IMR-90 (cell line): ENCODE results near the gene MINAR1. TPM values are rescaled to one million over a fixed set of nuclear protein-coding genes. Genes with fewer than 3 reads are reported as not detected.

ENCODE experiments used
- ATAC-seq: fragments of 200-7000 bp; cut with Tn5 transposase; 2 replicates; pipeline ENCODE4 v1.9.1; 2020; ENCODE audit warnings: low read depth, mild to moderate bottlenecking, moderate library complexity
- BruUV-seq: library from RNA; stranded (reverse); fragments of 400-500 nt; replicated peaks from 2 replicates; lab custom pipeline; 2021; lab: Mats Ljungman, UMichigan
- CTCF ChIA-PET: fragments of 300-600 bp; formaldehyde crosslinking; extraction: SDS; loops from one replicate; lab custom pipeline; 2021; ENCODE audit warnings: antibody characterized with exemption; lab: Yijun Ruan, JAX
- POLR2A ChIA-PET: fragments of 300-600 bp; sonication (Branson Sonifier 250); formaldehyde crosslinking; loops from one replicate; lab custom pipeline; 2022; ENCODE audit warnings: antibody characterized with exemption; ENCODE audit not compliant: unreplicated experiment; lab: Charles Lee
- DNase-seq: peaks from one replicate; pipeline ENCODE4 v3.0.0; 2013
- H2AFZ ChIP-seq: replicated peaks from 2 replicates; pipeline ENCODE3; 2013; ENCODE audit warnings: low read length, mild to moderate bottlenecking; ENCODE audit not compliant: poor library complexity
- H2AK5ac ChIP-seq: 2 replicates; pipeline ENCODE4 v1.6.1; 2013; ENCODE audit warnings: low read depth, low read length, inconsistent platforms
- H2AK9ac ChIP-seq: replicated peaks from 2 replicates; pipeline ENCODE3; 2013; ENCODE audit warnings: mild to moderate bottlenecking, low read depth, low read length, moderate library complexity; ENCODE audit not compliant: poor library complexity
- H2BK120ac ChIP-seq: 2 replicates; pipeline ENCODE4 v1.6.1; 2013; ENCODE audit warnings: low read depth, low read length, inconsistent platforms
- H2BK15ac ChIP-seq: 3 replicates; pipeline ENCODE4 v1.6.1; 2013; ENCODE audit warnings: low read depth, low read length, inconsistent platforms
- H2BK20ac ChIP-seq: 2 replicates; pipeline ENCODE4 v1.6.1; 2013; ENCODE audit warnings: low read depth, mild to moderate bottlenecking, inconsistent platforms, low read length, moderate library complexity
- H2BK5ac ChIP-seq: 2 replicates; pipeline ENCODE4 v1.6.1; 2013; ENCODE audit warnings: mild to moderate bottlenecking, low read depth, low read length, inconsistent platforms; ENCODE audit not compliant: poor library complexity, severe bottlenecking
- H3K14ac ChIP-seq: replicated peaks from 2 replicates; pipeline ENCODE4 v1.6.1; 2013; ENCODE audit warnings: low read depth, low read length, inconsistent platforms
- H3K18ac ChIP-seq: 2 replicates; pipeline ENCODE4 v1.6.1; 2013; ENCODE audit warnings: low read depth, low read length, control low read depth
- H3K23ac ChIP-seq: 2 replicates; pipeline ENCODE4 v1.6.1; 2013; ENCODE audit warnings: low read depth, low read length, inconsistent platforms
- H3K27ac ChIP-seq: 2 replicates; pipeline ENCODE4 v1.5.1; 2013; ENCODE audit warnings: mild to moderate bottlenecking, control low read depth, low read length; ENCODE audit not compliant: insufficient read depth
- H3K27me3 ChIP-seq: 2 replicates; pipeline ENCODE4 v1.6.1; 2013; ENCODE audit warnings: low read length; ENCODE audit not compliant: control insufficient read depth, insufficient read depth
- H3K36me3 ChIP-seq: 2 replicates; pipeline ENCODE4 v1.6.1; 2013; ENCODE audit warnings: low read length, mixed read lengths; ENCODE audit not compliant: control insufficient read depth, insufficient read depth
- H3K4ac ChIP-seq: 2 replicates; pipeline ENCODE4 v1.6.1; 2013; ENCODE audit warnings: low read depth, low read length, inconsistent platforms
- H3K4me1 ChIP-seq: 2 replicates; pipeline ENCODE4 v1.6.1; 2013; ENCODE audit warnings: low read length, mixed read lengths; ENCODE audit not compliant: control insufficient read depth, insufficient read depth
- H3K4me2 ChIP-seq: 2 replicates; pipeline ENCODE4 v1.6.1; 2013; ENCODE audit warnings: low read depth, mild to moderate bottlenecking, control low read depth, low read length, moderate library complexity
- H3K4me3 ChIP-seq: 2 replicates; pipeline ENCODE4 v1.5.1; 2013; ENCODE audit warnings: low read depth, mild to moderate bottlenecking, control low read depth, low read length, moderate library complexity; ENCODE audit not compliant: insufficient read depth
- H3K56ac ChIP-seq: 2 replicates; pipeline ENCODE4 v1.6.1; 2013; ENCODE audit warnings: low read length, inconsistent platforms; ENCODE audit not compliant: insufficient read depth; ENCODE audit errors: extremely low read depth
- H3K79me1 ChIP-seq, 2 experiments: 2 replicates each; pipeline ENCODE4 v1.6.1; 2013; ENCODE audit warnings: low read length in 2 of 2, inconsistent platforms in 1 of 2, low read depth in 1 of 2
- H3K9ac ChIP-seq: 2 replicates; pipeline ENCODE4 v1.6.1; 2013; ENCODE audit warnings: low read depth, low read length, control low read depth
- H3K9me1 ChIP-seq: 2 replicates; pipeline ENCODE4 v1.6.1; 2013; ENCODE audit warnings: low read length, inconsistent platforms; ENCODE audit not compliant: insufficient read depth
- H3K9me3 ChIP-seq: 2 replicates; pipeline ENCODE4 v1.6.1; 2013; ENCODE audit warnings: low read length; ENCODE audit not compliant: control insufficient read depth, insufficient read depth
- H4K20me1 ChIP-seq: 2 replicates; pipeline ENCODE4 v1.6.1; 2013; ENCODE audit warnings: low read length, inconsistent platforms; ENCODE audit not compliant: insufficient read depth
- H4K5ac ChIP-seq: 2 replicates; pipeline ENCODE4 v1.6.1; 2013; ENCODE audit warnings: mild to moderate bottlenecking, low read depth, low read length, control low read depth
- H4K8ac ChIP-seq, 2 experiments: 2 replicates each; pipeline ENCODE4 v1.6.1; 2013; ENCODE audit warnings: low read depth in 2 of 2, low read length in 2 of 2, control low read depth in 1 of 2, inconsistent platforms in 1 of 2
- H4K91ac ChIP-seq: 2 replicates; pipeline ENCODE4 v1.6.1; 2013; ENCODE audit warnings: low read depth, low read length, inconsistent platforms; ENCODE audit not compliant: insufficient read depth
- BHLHE40 ChIP-seq: fragments of 150-350 bp; IDR thresholded peaks from 2 replicates; pipeline ENCODE4 v1.6.1; 2016; ENCODE audit warnings: mild to moderate bottlenecking, low read depth, low read length
- CHD1 ChIP-seq: IDR thresholded peaks from 2 replicates; pipeline ENCODE4 v1.6.1; 2012; ENCODE audit warnings: low read depth, low read length, improper control_type of control experiment
- ELK1 ChIP-seq: fragments of 150-350 bp; IDR thresholded peaks from 2 replicates; pipeline ENCODE4 v1.6.1; 2016; ENCODE audit warnings: low read depth, mild to moderate bottlenecking, low read length, moderate library complexity, borderline replicate concordance
- MAZ ChIP-seq: IDR thresholded peaks from 2 replicates; pipeline ENCODE4 v1.6.1; 2012; ENCODE audit warnings: low read depth, mild to moderate bottlenecking, low read length, improper control_type of control experiment, moderate library complexity, borderline replicate concordance
- MXI1 ChIP-seq: IDR thresholded peaks from 2 replicates; pipeline ENCODE4 v1.6.1; 2012; ENCODE audit warnings: low read depth, mild to moderate bottlenecking, low read length, moderate library complexity, borderline replicate concordance
- RAD21 ChIP-seq: IDR thresholded peaks from 2 replicates; pipeline ENCODE4 v1.6.1; 2012; ENCODE audit warnings: low read length, improper control_type of control experiment
- RCOR1 ChIP-seq: IDR thresholded peaks from 2 replicates; pipeline ENCODE4 v1.6.1; 2012; ENCODE audit warnings: mild to moderate bottlenecking, low read length, improper control_type of control experiment; ENCODE audit not compliant: insufficient replicate concordance
- RFX5 ChIP-seq: IDR thresholded peaks from 2 replicates; pipeline ENCODE4 v1.8.0; 2012; ENCODE audit warnings: low read depth, mild to moderate bottlenecking, low read length, moderate library complexity
- WGBS, 2 experiments: methylation state at CpG; one replicate each; pipeline versions ENCODE4 v1.1.5 to v1.1.7; 2013; ENCODE audit warnings: missing lambda C conversion rate in 2 of 2; ENCODE audit not compliant: insufficient read length in 1 of 2; ENCODE audit errors: extremely low coverage in 2 of 2; 5-methylcytosine and 5-hydroxymethylcytosine counted together
- dilution Hi-C: fragments of 300-500 bp; cut with HindIII; formaldehyde crosslinking; loops from one replicate; pipeline ENCODE4 v1.14.3; 2018; ENCODE audit warnings: low sequenced_read_pairs; ENCODE audit not compliant: unreplicated experiment
- in situ Hi-C: fragments of 300-500 bp; cut with MboI; formaldehyde crosslinking; loops from 3 replicates; pipeline ENCODE4 v1.14.3; 2019; ENCODE audit warnings: low sequenced_read_pairs, inconsistent platforms, mixed read lengths
- intact Hi-C: fragments of 100-400 bp; cut with micrococcal nuclease; formaldehyde crosslinking; loops from 2 replicates; pipeline ENCODE4 v1.10.0; 2022
- polyA plus RNA-seq, 3 experiments: library from polyadenylated mRNA; depleted of rRNA; stranded (reverse); fragments of >200 nt; gene quantifications; 2 replicates each; pipeline ENCODE4 v1.2.3, GENCODE V29; 2012; ENCODE audit warnings: low replicate concordance in 1 of 3
- total RNA-seq: library from RNA; depleted of rRNA; stranded (reverse); fragments of >200 nt; gene quantifications from 2 replicates; pipeline ENCODE4 v1.2.3, GENCODE V29; 2012

MINAR1 gene
- total and polyA plus RNA-seq, 2 of the 4 experiments (the other 2 are of a cell fraction), result 0.65 to 1.6 TPM

- H4K91ac ChIP-seq, result no peak overlapping the region
- H3K4me1 ChIP-seq, result no peaks in the 10 kb centered on the region
- H3K4me3 ChIP-seq, result no peak overlapping the region
- ATAC-seq, result no peak
- in situ Hi-C loops (no loop called here), dilution Hi-C loops (no loop called here), intact Hi-C loops (no loop called here)
- H4K5ac ChIP-seq, result no peak overlapping the region
- TF ChIP-seq RAD21 (no peak), MAZ (no peak), RFX5 (no peak), ELK1 (no peak), BHLHE40 (no peak), MXI1 (no peak), RCOR1 (no peak), CHD1 (no peak)
- WGBS, 2 experiments, result 8% methylated on average over 11 of the region's 17 CpGs; no CpG with 5 or more reads in 1 of the 2 experiments
- no peak overlapping the region for H2BK20ac ChIP-seq
- CTCF ChIA-PET, result interaction anchor here (0.7 to 0.8 kb wide), 3 partner anchors 14 to 402 kb away, joined by 3 read pairs; no protein-coding TSS in a partner anchor
- H4K8ac ChIP-seq, result no peak overlapping the region
- no peak overlapping the region for H2BK120ac ChIP-seq
- no peak overlapping the region for H3K27ac ChIP-seq
- no peak overlapping the region for H3K56ac ChIP-seq
- no peak overlapping the region for H2AK9ac ChIP-seq
- no peak overlapping the region for H3K18ac ChIP-seq
- peaks cover 9% of the 10 kb centered on the region for H3K27me3 ChIP-seq
- no peak overlapping the region; the same call in 1 of the 2 replicates for H3K14ac ChIP-seq
- H3K36me3 ChIP-seq, result no peaks in the 10 kb centered on the region
- H2AFZ ChIP-seq, result peak overlapping the region; percentile 74
- no peak overlapping the region for H3K23ac ChIP-seq
- no peak for DNase-seq
- H3K9me1 ChIP-seq, result peaks cover 4% of the 10 kb centered on the region; the same call in 1 of the 2 replicates
- no peak overlapping the region for H3K4me2 ChIP-seq
- H2AK5ac ChIP-seq, result no peak overlapping the region
- H2BK5ac ChIP-seq, result no peak overlapping the region
- H3K9me3 ChIP-seq, result no peaks in the 10 kb centered on the region
- no peaks in the 10 kb centered on the region for H3K79me1 ChIP-seq
- H3K9ac ChIP-seq, result no peak overlapping the region
- no TSS peak for BruUV-seq
- no peak overlapping the region for H2BK15ac ChIP-seq
- H4K20me1 ChIP-seq, result no peaks in the 10 kb centered on the region
- H3K4ac ChIP-seq, result no peak overlapping the region
- POLR2A ChIA-PET, result no interaction called here
Observed at GRCh38 chr15:79451361-79451999, 19.3 kb downstream of the MINAR1 start.
